Mesendoderm (in vitro differentiated cells): Measurements from ENCODE around the gene CCDC28B.

Experiments used
- DNase-seq: peaks from one replicate; pipeline ENCODE4 v3.0.0; 2013
- H2AK5ac ChIP-seq: 2 replicates; pipeline ENCODE4 v1.6.1; 2013; ENCODE audit warnings: low read length, inconsistent platforms
- H2BK120ac ChIP-seq: 2 replicates; pipeline ENCODE4 v1.6.1; 2013; ENCODE audit warnings: low read depth, mild to moderate bottlenecking, low read length, moderate library complexity, mixed read lengths
- H2BK15ac ChIP-seq: replicated peaks from 2 replicates; pipeline ENCODE4 v1.6.1; 2013; ENCODE audit warnings: low read depth, mild to moderate bottlenecking, moderate library complexity
- H2BK5ac ChIP-seq: 2 replicates; pipeline ENCODE4 v1.6.1; 2013; ENCODE audit warnings: low read length, inconsistent platforms
- H3K18ac ChIP-seq: 2 replicates; pipeline ENCODE4 v1.6.1; 2013; ENCODE audit warnings: mild to moderate bottlenecking, low read length, mixed read lengths
- H3K23ac ChIP-seq: one replicate; pipeline ENCODE4 v1.6.1; 2013; ENCODE audit warnings: low read length
- H3K27ac ChIP-seq: 2 replicates; pipeline ENCODE4 v1.5.1; 2013; ENCODE audit warnings: low read depth, mild to moderate bottlenecking, inconsistent platforms, low read length, moderate library complexity
- H3K27me3 ChIP-seq: 2 replicates; pipeline ENCODE4 v1.6.1; 2013; ENCODE audit warnings: low read length, control low read depth, mild to moderate bottlenecking, inconsistent platforms; ENCODE audit not compliant: insufficient read depth, poor library complexity
- H3K36me3 ChIP-seq: 2 replicates; pipeline ENCODE4 v1.6.1; 2013; ENCODE audit warnings: low read length, inconsistent platforms; ENCODE audit not compliant: control insufficient read depth, insufficient read depth
- H3K4ac ChIP-seq: one replicate; pipeline ENCODE4 v1.6.1; 2013; ENCODE audit warnings: low read depth, mild to moderate bottlenecking, low read length, moderate library complexity
- H3K4me1 ChIP-seq: 2 replicates; pipeline ENCODE4 v1.6.1; 2013; ENCODE audit warnings: low read depth, low read length, inconsistent platforms; ENCODE audit not compliant: control insufficient read depth
- H3K4me2 ChIP-seq: 2 replicates; pipeline ENCODE4 v1.6.1; 2013; ENCODE audit warnings: low read length
- H3K4me3 ChIP-seq: 2 replicates; pipeline ENCODE4 v1.5.1; 2013; ENCODE audit warnings: mild to moderate bottlenecking, low read length
- H3K56ac ChIP-seq: one replicate; pipeline ENCODE4 v1.6.1; 2013; ENCODE audit warnings: low read length
- H3K79me1 ChIP-seq: 2 replicates; pipeline ENCODE4 v1.6.1; 2013; ENCODE audit warnings: low read length, inconsistent platforms
- H3K79me2 ChIP-seq: 2 replicates; pipeline ENCODE4 v1.6.1; 2013; ENCODE audit warnings: mild to moderate bottlenecking, low read length; ENCODE audit not compliant: control insufficient read depth, insufficient read depth
- H3K9ac ChIP-seq: 2 replicates; pipeline ENCODE4 v1.6.1; 2013; ENCODE audit warnings: low read length, inconsistent platforms
- H4K5ac ChIP-seq: one replicate; pipeline ENCODE4 v1.6.1; 2013; ENCODE audit warnings: low read length
- H4K8ac ChIP-seq: one replicate; pipeline ENCODE4 v1.6.1; 2013; ENCODE audit warnings: low read depth, mild to moderate bottlenecking, control low read depth, low read length, moderate library complexity
- WGBS: extraction: QIAGEN DNeasy Blood & Tissue Kit; methylation state at CpG from one replicate; pipeline ENCODE4 v1.1.7; 2013; ENCODE audit warnings: low lambda C conversion rate, missing lambda C conversion rate; ENCODE audit not compliant: insufficient coverage; ENCODE audit errors: extremely low coverage; 5-methylcytosine and 5-hydroxymethylcytosine counted together

CCDC28B gene

DNA sequence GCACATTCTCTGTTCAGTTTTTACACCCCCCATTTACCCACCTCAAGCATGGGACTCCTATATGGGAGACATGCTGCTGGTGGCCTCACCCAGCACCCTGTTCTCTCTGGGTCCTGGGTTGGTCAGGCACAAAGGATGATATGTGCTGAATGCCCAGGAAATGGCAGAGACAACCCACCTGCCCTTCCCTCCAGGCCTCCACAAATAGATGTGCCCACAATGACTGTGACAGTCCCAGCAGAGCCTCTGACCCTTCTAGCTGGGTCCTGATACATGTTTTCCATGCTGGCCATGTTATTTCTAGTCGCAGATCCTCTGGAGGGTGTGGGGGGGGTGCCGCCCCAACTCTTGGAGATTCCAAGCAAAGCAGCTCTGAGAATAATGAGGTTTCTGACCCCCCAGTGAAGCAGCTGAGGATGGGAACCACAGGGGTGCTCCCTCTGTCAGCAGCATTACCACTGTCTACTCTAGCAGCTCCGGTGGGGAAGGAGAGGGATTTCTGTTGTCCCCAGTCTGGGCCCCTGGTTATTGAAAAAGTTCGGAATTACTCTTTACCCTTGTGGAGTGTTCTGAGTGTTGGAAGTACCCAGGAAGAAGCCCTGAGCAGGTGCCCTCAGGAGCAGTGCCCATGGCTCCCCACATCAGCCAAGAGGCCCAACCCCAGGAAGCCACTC is 1.2 kb upstream of the CCDC28B start:
- H3K23ac ChIP-seq = no peak overlapping the region
- DNase-seq = no peak
- H3K4ac ChIP-seq = no peak overlapping the region
- H3K79me1 ChIP-seq = no peaks in the 10 kb centered on the region
- H2BK15ac ChIP-seq = no peak overlapping the region
- WGBS = no CpG with 5 or more reads among the region's 4 CpGs
- peaks cover 18% of the 10 kb centered on the region for H3K36me3 ChIP-seq
- no peak overlapping the region for H3K9ac ChIP-seq
- no peak overlapping the region for H2BK5ac ChIP-seq
- no peak overlapping the region for H4K5ac ChIP-seq
- H3K27me3 ChIP-seq = no peaks in the 10 kb centered on the region
- no peaks in the 10 kb centered on the region for H3K79me2 ChIP-seq
- H4K8ac ChIP-seq = no peak overlapping the region
- no peak overlapping the region for H3K27ac ChIP-seq
- peak overlapping the region; percentile 34 for H3K56ac ChIP-seq
- peaks cover 7% of the 10 kb centered on the region for H3K4me1 ChIP-seq
- no peak overlapping the region for H3K4me3 ChIP-seq
- no peak overlapping the region for H3K4me2 ChIP-seq
- H2BK120ac ChIP-seq = no peak overlapping the region
- H3K18ac ChIP-seq = no peak overlapping the region
- H2AK5ac ChIP-seq = no peak overlapping the region

DNA sequence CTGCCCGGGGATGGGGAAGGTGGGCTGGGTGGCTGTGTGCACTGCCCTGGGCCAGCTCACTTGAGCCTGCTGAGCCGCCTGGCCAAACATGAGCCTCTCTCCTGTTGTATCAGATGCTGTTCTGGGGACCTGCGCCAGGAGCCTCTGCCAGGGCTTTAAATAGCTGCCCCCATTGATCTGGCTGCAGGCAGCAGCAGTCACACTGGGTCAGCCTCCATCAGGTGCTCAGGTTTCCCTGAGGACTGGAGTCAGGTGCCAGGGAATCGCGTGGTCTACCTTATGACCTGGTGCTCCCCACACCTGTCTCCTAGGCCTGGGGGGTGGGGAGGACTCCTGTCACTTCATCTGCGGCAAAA is 700 bp upstream of the CCDC28B start:
- Histone ChIP-seq H3K79me1 (no peaks in the 10 kb centered on the region), H3K4me3 (no peak overlapping the region), H3K18ac (no peak overlapping the region), H3K36me3 (peaks cover 17% of the 10 kb centered on the region), H2BK5ac (no peak overlapping the region), H4K5ac (no peak overlapping the region), H3K9ac (no peak overlapping the region), H3K4me1 (peaks cover 7% of the 10 kb centered on the region), H2BK120ac (no peak overlapping the region), H3K79me2 (no peaks in the 10 kb centered on the region), H3K4ac (no peak overlapping the region), H2BK15ac (no peak overlapping the region), H4K8ac (no peak overlapping the region), H2AK5ac (no peak overlapping the region), H3K23ac (no peak overlapping the region), H3K27ac (no peak overlapping the region), H3K27me3 (no peaks in the 10 kb centered on the region), H3K4me2 (no peak overlapping the region), H3K56ac (peak overlapping the region; percentile 56)
- peak; percentile 14 for DNase-seq
- no CpG with 5 or more reads among the region's 6 CpGs for WGBS

DNA sequence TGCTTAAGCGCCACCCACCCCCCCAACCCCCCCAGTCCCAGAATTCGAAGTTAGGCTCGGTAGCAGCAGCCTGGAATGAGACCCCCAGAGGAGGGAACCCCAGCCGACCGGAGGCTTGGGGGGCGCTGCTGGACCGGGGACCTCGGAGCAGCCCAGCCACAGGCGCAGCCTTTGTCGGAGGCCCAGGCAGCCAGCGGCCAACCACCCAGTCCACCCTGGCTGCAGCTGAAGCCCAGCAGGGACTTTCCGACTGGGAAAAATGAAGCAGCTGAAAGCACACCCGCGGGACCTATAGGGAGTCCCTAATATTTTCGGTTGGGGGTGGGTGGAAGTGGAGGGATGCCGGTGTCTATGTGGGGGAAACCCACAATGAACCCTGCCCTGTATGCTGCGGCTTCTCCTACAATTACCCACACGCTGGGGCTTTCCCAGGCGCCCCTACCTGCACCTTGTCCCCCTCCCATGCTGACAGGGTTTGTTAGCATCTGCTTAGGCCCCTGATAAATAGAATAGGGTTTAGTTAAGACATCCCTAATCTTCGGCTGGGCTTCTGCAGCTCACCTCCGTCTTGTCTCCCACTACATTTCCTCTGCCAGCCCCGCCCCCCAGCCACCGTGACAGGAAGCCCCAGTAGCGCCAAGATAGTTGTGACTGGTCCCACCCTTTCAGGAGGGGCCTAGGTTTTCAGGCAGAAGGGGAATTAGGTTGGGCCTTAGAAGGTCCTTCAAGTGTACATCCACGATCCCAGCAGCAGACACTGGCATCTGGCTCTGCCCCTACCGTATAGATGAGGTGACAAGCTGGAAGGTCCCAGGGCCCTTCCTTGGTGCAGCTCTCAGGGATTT is 838 bp downstream of the CCDC28B start:
- Histone ChIP-seq H3K79me2 (no peaks in the 10 kb centered on the region), H2AK5ac (no peak overlapping the region), H3K4me3 (peak overlapping the region; percentile 13), H3K79me1 (no peaks in the 10 kb centered on the region), H3K4me2 (peak overlapping the region; percentile 96), H3K23ac (peak overlapping the region; percentile 89), H2BK120ac (no peak overlapping the region), H3K9ac (peak overlapping the region; percentile 76), H4K8ac (no peak overlapping the region), H3K4me1 (peaks cover 9% of the 10 kb centered on the region), H3K4ac (no peak overlapping the region), H2BK15ac (no peak overlapping the region), H3K36me3 (peaks cover 11% of the 10 kb centered on the region), H2BK5ac (no peak overlapping the region), H4K5ac (no peak overlapping the region), H3K27ac (no peak overlapping the region), H3K56ac (peak overlapping the region; percentile 88), H3K18ac (peak overlapping the region; percentile 11), H3K27me3 (no peaks in the 10 kb centered on the region)
- no CpG with 5 or more reads among the region's 26 CpGs for WGBS
- peak; percentile 79 for DNase-seq

DNA sequence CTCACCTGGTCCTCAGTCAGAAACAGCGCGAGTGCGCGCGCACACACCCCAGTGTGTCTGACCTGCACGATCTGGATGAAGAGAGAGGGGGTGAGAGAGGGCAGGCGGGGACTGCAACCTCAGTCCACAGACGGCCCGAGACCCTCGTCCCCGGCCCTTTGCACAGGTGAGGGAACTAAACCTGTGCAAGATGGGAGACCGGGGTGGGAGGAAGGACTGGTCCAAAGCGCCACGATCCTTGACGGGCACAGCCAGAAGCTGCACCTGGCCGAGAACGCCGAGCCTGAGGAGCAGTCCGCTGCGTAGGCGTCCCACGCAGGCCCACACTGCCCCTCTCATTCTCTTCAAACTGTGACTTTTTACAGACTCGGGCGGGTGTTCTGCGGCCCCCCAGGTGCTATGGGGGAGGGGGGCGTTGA is 4.6 kb downstream of the CCDC28B start:
- Histone ChIP-seq H3K79me1 (no peaks in the 10 kb centered on the region), H4K8ac (no peak overlapping the region), H3K36me3 (no peaks in the 10 kb centered on the region), H3K27ac (no peak overlapping the region), H3K18ac (no peak overlapping the region), H3K23ac (no peak overlapping the region), H3K27me3 (no peaks in the 10 kb centered on the region), H3K4me1 (peaks cover 8% of the 10 kb centered on the region), H2BK15ac (no peak overlapping the region), H3K4me3 (no peak overlapping the region), H2BK120ac (no peak overlapping the region), H3K4me2 (peak overlapping the region; percentile 58), H2BK5ac (no peak overlapping the region), H3K9ac (peak overlapping the region; percentile 67), H4K5ac (no peak overlapping the region), H3K79me2 (no peaks in the 10 kb centered on the region), H3K4ac (no peak overlapping the region), H3K56ac (peak overlapping the region; percentile 77), H2AK5ac (no peak overlapping the region)
- no CpG with 5 or more reads among the region's 26 CpGs for WGBS
- DNase-seq = peak; percentile 16

DNA sequence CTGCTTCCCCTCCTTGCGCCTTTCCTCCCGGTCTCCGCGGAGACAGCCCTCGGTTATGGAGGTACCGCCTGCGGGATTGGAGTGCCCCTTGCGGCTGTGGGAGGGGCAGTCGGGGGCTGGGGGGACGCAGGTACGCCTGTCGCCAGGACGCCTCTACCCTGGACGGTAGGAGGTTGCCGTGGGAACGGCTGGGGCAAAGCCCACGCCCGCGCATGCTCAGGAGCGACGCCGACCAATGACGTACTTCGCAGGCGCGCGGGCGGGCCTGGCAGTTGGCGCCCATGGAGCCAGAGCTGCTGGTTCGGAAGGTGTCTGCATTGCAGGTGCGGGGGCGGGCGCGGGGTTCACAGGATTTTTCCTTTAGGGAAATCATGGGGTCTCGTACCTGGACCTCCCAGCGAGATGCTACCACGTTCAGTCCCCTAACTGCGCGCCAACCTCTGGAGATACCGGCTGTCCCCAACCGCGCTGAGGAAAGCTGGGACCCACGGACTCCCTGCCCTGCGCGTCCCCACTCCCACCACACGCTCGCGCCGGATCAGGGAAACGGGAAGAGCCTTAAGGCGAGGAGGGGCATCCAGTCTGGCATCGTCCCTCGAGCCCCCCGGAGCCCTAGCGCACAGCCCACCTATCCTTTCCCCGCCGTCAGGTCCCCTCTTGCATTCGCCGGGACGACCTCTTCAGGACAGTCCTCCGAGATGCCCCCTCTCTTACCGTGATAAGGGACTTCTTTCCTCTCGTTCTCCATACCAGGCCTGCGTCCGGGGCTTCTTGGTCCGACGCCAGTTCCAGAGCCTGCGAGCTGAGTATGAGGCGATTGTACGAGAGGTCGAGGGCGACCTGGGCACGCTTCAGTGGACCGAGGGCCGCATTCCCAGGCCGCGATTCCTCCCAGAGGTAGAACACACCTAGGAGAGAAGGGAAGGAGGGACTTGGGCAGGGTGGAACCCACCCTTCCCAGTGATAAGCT is 5.3 kb downstream of the CCDC28B start, which contains the start of gene IQCC:
TSS of gene IQCC (plus strand) at position 271 of the 970 bp plus-strand sequence. CDS start at position 282, 11 bp downstream.
- Histone ChIP-seq H3K27me3 (no peaks in the 10 kb centered on the region), H3K4ac (no peak within 1 kb of the TSS), H2AK5ac (no peak within 1 kb of the TSS), H3K79me1 (no peaks in the 10 kb centered on the region), H3K27ac (no peak within 1 kb of the TSS), H3K56ac (peak within 1 kb of the TSS; percentile 97), H3K23ac (peak within 1 kb of the TSS; percentile 95), H2BK5ac (no peak within 1 kb of the TSS), H3K4me2 (peak within 1 kb of the TSS; percentile 95), H3K4me3 (peak within 1 kb of the TSS; percentile 83), H4K8ac (no peak within 1 kb of the TSS), H3K18ac (no peak within 1 kb of the TSS), H3K4me1 (peaks cover 6% of the 10 kb centered on the region), H3K9ac (peak within 1 kb of the TSS; percentile 94), H4K5ac (no peak within 1 kb of the TSS), H2BK15ac (no peak within 1 kb of the TSS), H3K36me3 (no peaks in the 10 kb centered on the region), H3K79me2 (no peaks in the 10 kb centered on the region), H2BK120ac (no peak within 1 kb of the TSS)
- WGBS = no CpG with 5 or more reads among the region's 77 CpGs
- DNase-seq = peak; percentile 96
